ENCODE measurements around the gene SEMA6A.

Gene SEMA6A

GRCh38 chr5:116409591-116410296, 164.9 kb downstream of the SEMA6A start:
- no peak for DNase-seq
- TF ChIP-seq CTCF (IDR thresholded peaks at IDR 0.05; ENCODE audit: low read depth, low read length): no peak

GRCh38 chr5:116406306-116407041, 168.1 kb downstream of the SEMA6A start:
- Histone ChIP-seq H3K9me3 (ENCODE audit: severe bottlenecking) (no peaks in the 10 kb centered on the region), H3K36me3 (no peaks in the 10 kb centered on the region), H3K27me3 (ENCODE audit: insufficient read depth, low read depth, severe bottlenecking) (no peaks in the 10 kb centered on the region), H3K4me3 (ENCODE audit: low read depth, low read length) (no peak overlapping the region), H3K27ac (no peak overlapping the region)
- TF ChIP-seq CTCF (IDR thresholded peaks at IDR 0.05; ENCODE audit: low read depth, low read length): no peak
- no peak for DNase-seq

More at GRCh38 chr5:116409591-116410296, 164.9 kb downstream of the SEMA6A start:
- Histone ChIP-seq H3K9me3 (ENCODE audit: severe bottlenecking) (no peaks in the 10 kb centered on the region), H3K27me3 (ENCODE audit: insufficient read depth, low read depth, severe bottlenecking) (no peaks in the 10 kb centered on the region), H3K36me3 (no peaks in the 10 kb centered on the region), H3K4me3 (ENCODE audit: low read depth, low read length) (no peak overlapping the region), H3K27ac (no peak overlapping the region)

- no peaks in the 10 kb centered on the region for H3K9me3 ChIP-seq (ENCODE audit: severe bottlenecking)
- H3K4me3 ChIP-seq (ENCODE audit: low read depth, low read length): no peak overlapping the region
- H3K27ac ChIP-seq: no peak overlapping the region
- TF ChIP-seq CTCF (IDR thresholded peaks at IDR 0.05; ENCODE audit: low read depth, low read length): no peak
- DNase-seq: no peak
- H3K36me3 ChIP-seq: no peaks in the 10 kb centered on the region
- no peaks in the 10 kb centered on the region for H3K27me3 ChIP-seq (ENCODE audit: insufficient read depth, low read depth, severe bottlenecking)
These were observed 169.8 kb downstream of the SEMA6A start for GRCh38 chr5:116404792-116405191.

GRCh38 chr5:116404016-116404415, 170.6 kb downstream of the SEMA6A start:
- Histone ChIP-seq H3K27me3 (ENCODE audit: insufficient read depth, low read depth, severe bottlenecking) (no peaks in the 10 kb centered on the region), H3K9me3 (ENCODE audit: severe bottlenecking) (no peaks in the 10 kb centered on the region), H3K36me3 (no peaks in the 10 kb centered on the region), H3K4me3 (ENCODE audit: low read depth, low read length) (no peak overlapping the region), H3K27ac (no peak overlapping the region)
- peak; percentile 16 for DNase-seq
- no peak for TF ChIP-seq CTCF (IDR thresholded peaks at IDR 0.05; ENCODE audit: low read depth, low read length)

- Histone ChIP-seq H3K9me3 (ENCODE audit: severe bottlenecking) (no peaks in the 10 kb centered on the region), H3K27ac (no peak overlapping the region), H3K36me3 (no peaks in the 10 kb centered on the region), H3K4me3 (ENCODE audit: low read depth, low read length) (no peak overlapping the region), H3K27me3 (ENCODE audit: insufficient read depth, low read depth, severe bottlenecking) (no peaks in the 10 kb centered on the region)
- DNase-seq: no peak
- no peak for TF ChIP-seq CTCF (IDR thresholded peaks at IDR 0.05; ENCODE audit: low read depth, low read length)
These were observed 172.4 kb downstream of the SEMA6A start for GRCh38 chr5:116402235-116402634.
